H9 (cell line): ENCODE results near the gene PIP4K2A. TPM values are rescaled to one million over a fixed set of nuclear protein-coding genes. Genes with fewer than 3 reads are reported as not detected.

ENCODE experiments used
- DNase-seq: peaks from one replicate; pipeline ENCODE4 v3.0.0-alpha.2; 2017
- H2AFZ ChIP-seq: one replicate; pipeline ENCODE4 v1.6.1; 2013; ENCODE audit warnings: mild to moderate bottlenecking, low read length, control low read depth, moderate library complexity
- H2AK5ac ChIP-seq: 2 replicates; pipeline ENCODE4 v1.6.1; 2013; ENCODE audit warnings: low read length, control low read depth, mixed read lengths; ENCODE audit not compliant: insufficient read length
- H2BK120ac ChIP-seq: one replicate; pipeline ENCODE4 v1.6.1; 2013; ENCODE audit warnings: low read depth, mild to moderate bottlenecking, low read length, control low read depth, inconsistent platforms; ENCODE audit not compliant: poor library complexity, severe bottlenecking
- H2BK12ac ChIP-seq: 2 replicates; pipeline ENCODE4 v1.6.1; 2013; ENCODE audit warnings: low read length, control low read depth, mixed read lengths, low read depth; ENCODE audit not compliant: insufficient read length
- H2BK15ac ChIP-seq: 2 replicates; pipeline ENCODE4 v1.6.1; 2013; ENCODE audit warnings: low read depth, low read length, control low read depth
- H2BK20ac ChIP-seq: one replicate; pipeline ENCODE4 v1.6.1; 2013; ENCODE audit warnings: low read depth, mild to moderate bottlenecking, low read length, control low read depth, inconsistent platforms; ENCODE audit not compliant: poor library complexity, severe bottlenecking
- H2BK5ac ChIP-seq: 2 replicates; pipeline ENCODE4 v1.6.1; 2013; ENCODE audit warnings: low read length, control low read depth, mixed read lengths; ENCODE audit not compliant: insufficient read length
- H3K14ac ChIP-seq: 2 replicates; pipeline ENCODE4 v1.6.1; 2013; ENCODE audit warnings: low read length, control low read depth; ENCODE audit not compliant: insufficient read depth
- H3K18ac ChIP-seq: 2 replicates; pipeline ENCODE4 v1.6.1; 2013; ENCODE audit warnings: low read depth, mild to moderate bottlenecking, mixed read lengths, low read length, control low read depth; ENCODE audit not compliant: insufficient read length
- H3K23ac ChIP-seq: 2 replicates; pipeline ENCODE4 v1.6.1; 2013; ENCODE audit warnings: low read length, control low read depth, mixed read lengths, low read depth; ENCODE audit not compliant: insufficient read length
- H3K23me2 ChIP-seq: 2 replicates; pipeline ENCODE4 v1.6.1; 2013; ENCODE audit warnings: low read depth, mild to moderate bottlenecking, mixed read lengths, low read length, control low read depth; ENCODE audit not compliant: insufficient read length, poor library complexity, severe bottlenecking
- H3K27ac ChIP-seq: 2 replicates; pipeline ENCODE4 v1.5.1; 2013; ENCODE audit warnings: low read length, control low read depth, mixed read lengths, low read depth; ENCODE audit not compliant: insufficient read length
- H3K27me3 ChIP-seq: 2 replicates; pipeline ENCODE4 v1.6.1; 2013; ENCODE audit warnings: low read length, control low read depth, inconsistent platforms; ENCODE audit not compliant: insufficient read depth
- H3K4ac ChIP-seq: 2 replicates; pipeline ENCODE4 v1.6.1; 2013; ENCODE audit warnings: low read depth, mild to moderate bottlenecking, control low read depth, inconsistent platforms, low read length, moderate library complexity
- H3K4me1 ChIP-seq: 2 replicates; pipeline ENCODE4 v1.6.1; 2013; ENCODE audit warnings: low read length, control low read depth, inconsistent platforms; ENCODE audit not compliant: insufficient read depth
- H3K4me2 ChIP-seq: 2 replicates; pipeline ENCODE4 v1.6.1; 2013; ENCODE audit warnings: low read length, control low read depth, mixed read lengths; ENCODE audit not compliant: insufficient read length, insufficient read depth
- H3K56ac ChIP-seq: 2 replicates; pipeline ENCODE4 v1.6.1; 2013; ENCODE audit warnings: low read depth, mild to moderate bottlenecking, mixed read lengths, low read length, control low read depth; ENCODE audit not compliant: insufficient read length
- H3K79me1 ChIP-seq: 2 replicates; pipeline ENCODE4 v1.6.1; 2013; ENCODE audit warnings: low read depth, mild to moderate bottlenecking, moderate library complexity, low read length, control low read depth, inconsistent platforms; ENCODE audit not compliant: insufficient read depth, poor library complexity, severe bottlenecking
- H3K79me2 ChIP-seq: 2 replicates; pipeline ENCODE4 v1.6.1; 2013; ENCODE audit warnings: low read length, control low read depth, inconsistent platforms; ENCODE audit not compliant: insufficient read depth
- H3K9ac ChIP-seq: 2 replicates; pipeline ENCODE4 v1.6.1; 2013; ENCODE audit warnings: low read length, control low read depth, mixed read lengths; ENCODE audit not compliant: insufficient read length; ENCODE audit errors: extremely low read depth
- H3K9me3 ChIP-seq: one replicate; pipeline ENCODE4 v1.6.1; 2013; ENCODE audit warnings: low read depth, low read length, inconsistent platforms; ENCODE audit not compliant: control insufficient read depth
- H3T11ph ChIP-seq: one replicate; pipeline ENCODE4 v1.6.1; 2013; ENCODE audit warnings: mild to moderate bottlenecking, low read length, control low read depth, inconsistent platforms
- H4K20me1 ChIP-seq: one replicate; pipeline ENCODE4 v1.6.1; 2013; ENCODE audit not compliant: control insufficient read depth, insufficient read length, insufficient read depth
- H4K5ac ChIP-seq: 2 replicates; pipeline ENCODE4 v1.6.1; 2013; ENCODE audit warnings: low read depth, mild to moderate bottlenecking, mixed read lengths, low read length, control low read depth; ENCODE audit not compliant: insufficient read length
- H4K8ac ChIP-seq: replicated peaks from 2 replicates; pipeline ENCODE4 v1.6.1; 2013; ENCODE audit warnings: low read length, control low read depth, mixed read lengths, low read depth; ENCODE audit not compliant: insufficient read length
- H4K91ac ChIP-seq: 2 replicates; pipeline ENCODE4 v1.6.1; 2013; ENCODE audit warnings: low read depth, mild to moderate bottlenecking, moderate library complexity, mixed read lengths, low read length, control low read depth; ENCODE audit not compliant: insufficient read length
- H3K27ac Mint-ChIP-seq, 3 experiments: 2 replicates in 2 of 3; 3 replicates in 1 of 3; pipeline ENCODE4 v1.8.0; 2020 to 2021; ENCODE audit warnings: mixed read lengths in 3 of 3, mild to moderate bottlenecking in 1 of 3, moderate library complexity in 1 of 3
- H3K27me3 Mint-ChIP-seq: 2 replicates; pipeline ENCODE4 v1.8.0; 2021; ENCODE audit warnings: low read depth, mild to moderate bottlenecking, moderate library complexity, mixed read lengths
- H3K36me3 Mint-ChIP-seq, 3 experiments: 2 replicates in 2 of 3; 3 replicates in 1 of 3; pipeline ENCODE4 v1.8.0; 2020 to 2021; ENCODE audit warnings: low read depth in 3 of 3, mixed read lengths in 3 of 3; ENCODE audit not compliant: insufficient read depth in 1 of 3
- H3K4me1 Mint-ChIP-seq, 2 experiments: 2 replicates each; pipeline ENCODE4 v1.8.0; 2020; ENCODE audit warnings: mixed read lengths in 2 of 2
- H3K4me3 Mint-ChIP-seq, 2 experiments: 2 replicates in 1 of 2; 3 replicates in 1 of 2; pipeline ENCODE4 v1.8.0; 2020 to 2021; ENCODE audit warnings: mild to moderate bottlenecking in 2 of 2, mixed read lengths in 2 of 2, moderate library complexity in 1 of 2
- H3K9me3 Mint-ChIP-seq, 2 experiments: 2 replicates in 1 of 2; 3 replicates in 1 of 2; pipeline ENCODE4 v1.8.0; 2020; ENCODE audit warnings: mild to moderate bottlenecking in 2 of 2, mixed read lengths in 2 of 2, moderate library complexity in 1 of 2
- CTCF ChIP-seq: fragments of 200-600 bp; sonication (generic); conservative IDR thresholded peaks from 3 replicates; pipeline ENCODE4 v1.8.0; 2021; ENCODE audit warnings: antibody characterized with exemption, mild to moderate bottlenecking
- WGBS: extraction: QIAGEN DNeasy Blood & Tissue Kit; methylation state at CpG from one replicate; pipeline ENCODE4 v1.1.7; 2013; ENCODE audit warnings: missing lambda C conversion rate, low lambda C conversion rate, mixed read lengths; ENCODE audit not compliant: insufficient read length; ENCODE audit errors: extremely low coverage; 5-methylcytosine and 5-hydroxymethylcytosine counted together
- total RNA-seq: library from RNA; stranded (reverse); gene quantifications from 2 replicates; pipeline ENCODE4 v1.2.1, GENCODE V29; 2021

The PIP4K2A gene
- total RNA-seq, 1 experiment from 2014 or later, result 33.6 TPM

DNA sequence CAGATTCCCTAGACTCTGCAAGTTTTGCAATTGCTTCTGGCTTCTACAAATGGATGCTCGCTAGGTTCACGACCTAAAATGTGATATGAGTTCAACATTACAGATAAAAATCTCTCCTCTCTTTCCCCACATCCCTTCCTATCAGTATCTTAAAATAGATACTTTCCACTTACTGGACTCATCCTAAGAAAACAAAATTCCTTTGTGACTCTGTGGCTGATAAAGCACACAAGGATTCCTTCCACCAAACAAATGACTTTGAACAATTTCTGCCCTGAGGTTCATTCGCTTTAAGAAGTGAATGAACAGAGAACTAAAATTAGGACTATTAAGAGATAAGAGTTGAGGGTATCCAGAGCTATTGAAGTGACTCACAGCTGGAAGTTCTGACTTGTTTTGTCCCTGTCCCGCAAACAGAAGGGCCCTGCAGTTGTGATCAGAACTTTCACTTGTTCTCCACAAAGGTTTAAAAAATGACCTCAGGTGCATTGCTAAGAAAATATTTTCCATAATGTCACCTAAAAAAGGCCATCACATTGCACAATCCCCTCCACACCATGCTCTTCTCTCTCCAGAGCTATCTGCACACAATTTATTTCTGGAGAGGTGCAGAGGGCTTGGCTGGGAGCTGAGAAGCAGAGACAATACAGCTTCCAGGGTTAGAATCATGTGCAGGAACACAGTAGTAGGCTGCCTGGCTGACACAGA is 96.1 kb downstream of the PIP4K2A start:
- Histone ChIP-seq H4K20me1 (no peaks in the 10 kb centered on the region), H2BK5ac (no peak overlapping the region), H2BK15ac (no peak overlapping the region), H3K4me1 (peaks cover 14% of the 10 kb centered on the region), H3K4me2 (no peak overlapping the region), H3K14ac (no peak overlapping the region), H4K5ac (no peak overlapping the region), H4K91ac (no peak overlapping the region), H2BK120ac (no peak overlapping the region), H3K27me3 (no peaks in the 10 kb centered on the region), H3K9ac (no peak overlapping the region), H2BK20ac (no peak overlapping the region), H3K27ac (no peak overlapping the region), H3K79me2 (peaks cover 8% of the 10 kb centered on the region; the same call in 1 of the 2 replicates), H3K56ac (no peak overlapping the region), H2AK5ac (no peak overlapping the region), H3K23ac (no peak overlapping the region), H3K79me1 (no peaks in the 10 kb centered on the region), H4K8ac (no peak overlapping the region), H3K23me2 (no peaks in the 10 kb centered on the region), H3K4ac (no peak overlapping the region), H3K9me3 (no peaks in the 10 kb centered on the region), H2AFZ (no peak overlapping the region), H3K18ac (no peak overlapping the region), H3T11ph (no peak overlapping the region), H2BK12ac (no peak overlapping the region)
- Mint-ChIP-seq H3K36me3 (no peaks in the 10 kb centered on the region), H3K27me3 (no peaks in the 10 kb centered on the region; the same call in 1 of the 2 replicates), H3K27ac (peak overlapping the region in 2 of 3 experiments; percentile 25 to 49; a peak in 4 of 7 replicates), H3K4me1 (peaks cover 71 to 73% of the 10 kb centered on the region in 2 experiments), H3K9me3 (no peaks in the 10 kb centered on the region), H3K4me3 (no peak overlapping the region)
- WGBS, result no CpG with 5 or more reads among the region's 4 CpGs
- no peak for DNase-seq
- TF ChIP-seq CTCF, result no peak
